NB4 (cell line): Measurements from ENCODE around the gene CSRP1.

Experiments used
- DNase-seq: peaks from one replicate; pipeline ENCODE4 v3.0.0; 2010; ENCODE audit warnings: low read depth
- H3K4me3 ChIP-seq: one replicate; pipeline ENCODE4 v1.5.1; 2011; ENCODE audit warnings: mild to moderate bottlenecking, low read depth, low read length, moderate library complexity
- CTCF ChIP-seq: IDR thresholded peaks from one replicate; pipeline ENCODE4 v1.5.1; 2012; ENCODE audit warnings: low read depth, low read length
- MAX ChIP-seq: IDR thresholded peaks from 2 replicates; pipeline ENCODE4 v1.6.1; 2011; ENCODE audit warnings: low read depth, low read length
- MYC ChIP-seq: IDR thresholded peaks from 2 replicates; pipeline ENCODE4 v1.6.1; 2011; ENCODE audit warnings: low read depth, low read length
- POLR2A ChIP-seq: IDR thresholded peaks from 2 replicates; pipeline ENCODE4 v1.6.1; 2011; ENCODE audit warnings: mild to moderate bottlenecking; ENCODE audit not compliant: insufficient read length; ENCODE audit errors: extremely low read depth

CSRP1 gene

GRCh38 chr1:201515895-201516294 lies 9.0 kb upstream of the CSRP1 start:
- no peak overlapping the region for H3K4me3 ChIP-seq
- DNase-seq: no peak
- no peak for TF ChIP-seq MAX
- no peak for TF ChIP-seq CTCF
- no peak for TF ChIP-seq MYC
- TF ChIP-seq POLR2A: no peak

GRCh38 chr1:201515062-201515750 lies 8.3 kb upstream of the CSRP1 start:
- TF ChIP-seq MYC: no peak
- no peak for TF ChIP-seq POLR2A
- TF ChIP-seq CTCF: no peak
- TF ChIP-seq MAX: no peak
- H3K4me3 ChIP-seq: no peak overlapping the region
- DNase-seq: no peak

GRCh38 chr1:201514466-201514865 lies 7.5 kb upstream of the CSRP1 start:
- no peak overlapping the region for H3K4me3 ChIP-seq
- DNase-seq: no peak
- TF ChIP-seq POLR2A (no peak), CTCF (no peak), MAX (no peak), MYC (no peak)

- DNase-seq: no peak
- TF ChIP-seq CTCF: no peak
- H3K4me3 ChIP-seq: no peak overlapping the region
These were observed 6.7 kb upstream of the CSRP1 start for GRCh38 chr1:201513498-201514243.

- no peak overlapping the region for H3K4me3 ChIP-seq
- TF ChIP-seq MYC: no peak
- TF ChIP-seq MAX: no peak
- no peak for TF ChIP-seq CTCF
- no peak for TF ChIP-seq POLR2A
- DNase-seq: peak; percentile 46
These were observed 5.1 kb upstream of the CSRP1 start for GRCh38 chr1:201511941-201512539.
